Fibroblast of lung (primary cell): Measurements from ENCODE around the gene LANCL1. TPM values are rescaled to one million over a fixed set of nuclear protein-coding genes. Genes with fewer than 3 reads are reported as not detected.

Experiments
- DNase-seq, 2 donors: peaks; one replicate each; pipeline versions ENCODE4 v3.0.0 to v3.0.0-alpha.2; 2010; ENCODE audit warnings: low read depth in 2 of 2
- H2AFZ ChIP-seq: 2 replicates; pipeline ENCODE4 v1.5.1; 2012; ENCODE audit warnings: low read length, control low read depth, inconsistent platforms
- H3K27ac ChIP-seq: 2 replicates; pipeline ENCODE4 v1.5.1; 2011; ENCODE audit warnings: low read length, control low read depth; ENCODE audit not compliant: insufficient read depth
- H3K27me3 ChIP-seq: 2 replicates; pipeline ENCODE4 v1.5.1; 2011; ENCODE audit warnings: mild to moderate bottlenecking, low read length; ENCODE audit not compliant: control insufficient read depth, insufficient read depth
- H3K36me3 ChIP-seq: 2 replicates; pipeline ENCODE4 v1.5.1; 2011; ENCODE audit warnings: low read length; ENCODE audit not compliant: control insufficient read depth, insufficient read depth
- H3K4me1 ChIP-seq: 2 replicates; pipeline ENCODE4 v1.5.1; 2011; ENCODE audit warnings: low read length; ENCODE audit not compliant: control insufficient read depth, insufficient read depth; ENCODE audit errors: extremely low read depth
- H3K4me2 ChIP-seq: 2 replicates; pipeline ENCODE4 v1.5.1; 2011; ENCODE audit warnings: low read length, control low read depth; ENCODE audit not compliant: insufficient read depth; ENCODE audit errors: extremely low read depth
- H3K4me3 ChIP-seq, 4 experiments: fragments of 200-600 bp in 1 of 4; sonication (generic) in 1 of 4; replicated peaks in 1 of 4; 2 replicates each; pipeline ENCODE4 v1.5.1; 2011 to 2016; ENCODE audit warnings: low read length in 4 of 4, low read depth in 3 of 4, mild to moderate bottlenecking in 3 of 4, control low read depth in 2 of 4, inconsistent platforms in 1 of 4, mixed read lengths in 1 of 4; ENCODE audit not compliant: insufficient read depth in 1 of 4; ENCODE audit errors: control extremely low read depth in 1 of 4
- H3K79me2 ChIP-seq: 2 replicates; pipeline ENCODE4 v1.5.1; 2012; ENCODE audit warnings: mild to moderate bottlenecking, low read length, inconsistent platforms; ENCODE audit not compliant: control insufficient read depth, insufficient read depth
- H3K9ac ChIP-seq: 2 replicates; pipeline ENCODE4 v1.5.1; 2011; ENCODE audit warnings: mild to moderate bottlenecking, low read length, control low read depth; ENCODE audit not compliant: insufficient read depth
- H3K9me3 ChIP-seq: 2 replicates; pipeline ENCODE4 v1.5.1; 2012; ENCODE audit warnings: low read depth, low read length; ENCODE audit not compliant: control insufficient read depth, insufficient read depth
- H4K20me1 ChIP-seq: 2 replicates; pipeline ENCODE4 v1.5.1; 2011; ENCODE audit warnings: low read length; ENCODE audit not compliant: control insufficient read depth, insufficient read depth; ENCODE audit errors: extremely low read depth
- EZH2 ChIP-seq: IDR thresholded peaks from 2 replicates; pipeline ENCODE4 v1.5.1; 2012; ENCODE audit warnings: low read length, control low read depth, mild to moderate bottlenecking; ENCODE audit errors: missing control alignments
- polyA plus RNA-seq, 2 donors: library from polyadenylated mRNA; depleted of rRNA in 1 of 2; stranded (reverse) in 1 of 2; unstranded in 1 of 2; fragments of >200 nt; gene quantifications; 2 replicates each; pipeline ENCODE4 v1.2.1, GENCODE V29; 2011 to 2012; ENCODE audit warnings: missing spikeins in 1 of 2
- total RNA-seq: library from RNA; depleted of rRNA; stranded (reverse); fragments of >200 nt; gene quantifications from 2 replicates; pipeline ENCODE4 v1.2.1, GENCODE V29; 2014
- TF ChIP-seq, protein P1 (sequence below), 2 donors: IDR thresholded peaks in 1 of 2; conservative IDR thresholded peaks in 1 of 2; 1 replicate in 1 of 2; 2 replicates in 1 of 2; pipeline ENCODE4 v1.5.1; 2011 to 2012; ENCODE audit warnings: low read length in 2 of 2, control low read depth in 1 of 2, inconsistent platforms in 1 of 2, low read depth in 1 of 2, mild to moderate bottlenecking in 1 of 2

Gene LANCL1
- total and polyA plus RNA-seq, 2 donors (not counting 1 experiment from before 2014, with no cell fraction given): 56.1 to 71.8 TPM

DNA sequence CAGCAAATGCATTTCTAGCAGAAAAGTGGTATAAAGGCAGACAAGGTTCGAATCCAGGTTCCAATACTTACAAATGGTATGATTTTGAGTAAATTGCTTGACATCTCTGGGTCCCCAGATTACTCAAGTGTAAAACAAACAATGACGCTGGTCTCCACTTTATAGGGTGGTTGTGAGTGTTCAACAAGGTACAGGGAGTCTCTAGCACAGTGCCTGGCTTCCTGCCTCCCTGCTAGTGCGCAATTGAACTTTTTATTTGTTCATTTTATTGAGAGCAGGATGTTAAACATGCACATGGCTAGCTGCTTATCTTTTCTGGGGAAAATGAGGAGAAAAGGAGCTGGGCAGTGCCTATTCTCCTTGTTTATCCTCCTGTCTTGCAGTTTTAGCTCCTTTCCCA lies 86.7 kb downstream of the LANCL1 start:
- Histone ChIP-seq H3K9me3 (no peaks in the 10 kb centered on the region), H3K4me2 (no peak overlapping the region), H3K27me3 (no peaks in the 10 kb centered on the region), H3K4me1 (no peaks in the 10 kb centered on the region), H3K27ac (no peak overlapping the region), H3K4me3 (no peak overlapping the region), H3K36me3 (no peaks in the 10 kb centered on the region), H3K79me2 (no peaks in the 10 kb centered on the region), H2AFZ (no peak overlapping the region), H3K9ac (no peak overlapping the region), H4K20me1 (no peaks in the 10 kb centered on the region)
- no peak for DNase-seq
- TF ChIP-seq, protein P1, sequence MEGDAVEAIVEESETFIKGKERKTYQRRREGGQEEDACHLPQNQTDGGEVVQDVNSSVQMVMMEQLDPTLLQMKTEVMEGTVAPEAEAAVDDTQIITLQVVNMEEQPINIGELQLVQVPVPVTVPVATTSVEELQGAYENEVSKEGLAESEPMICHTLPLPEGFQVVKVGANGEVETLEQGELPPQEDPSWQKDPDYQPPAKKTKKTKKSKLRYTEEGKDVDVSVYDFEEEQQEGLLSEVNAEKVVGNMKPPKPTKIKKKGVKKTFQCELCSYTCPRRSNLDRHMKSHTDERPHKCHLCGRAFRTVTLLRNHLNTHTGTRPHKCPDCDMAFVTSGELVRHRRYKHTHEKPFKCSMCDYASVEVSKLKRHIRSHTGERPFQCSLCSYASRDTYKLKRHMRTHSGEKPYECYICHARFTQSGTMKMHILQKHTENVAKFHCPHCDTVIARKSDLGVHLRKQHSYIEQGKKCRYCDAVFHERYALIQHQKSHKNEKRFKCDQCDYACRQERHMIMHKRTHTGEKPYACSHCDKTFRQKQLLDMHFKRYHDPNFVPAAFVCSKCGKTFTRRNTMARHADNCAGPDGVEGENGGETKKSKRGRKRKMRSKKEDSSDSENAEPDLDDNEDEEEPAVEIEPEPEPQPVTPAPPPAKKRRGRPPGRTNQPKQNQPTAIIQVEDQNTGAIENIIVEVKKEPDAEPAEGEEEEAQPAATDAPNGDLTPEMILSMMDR (conservative IDR thresholded peaks at IDR 0.05 in 1 of 2, IDR thresholded peaks at IDR 0.05 in 1 of 2; ENCODE audit: low read depth in 1 of 2, low read length in 2 of 2): no peak
- no peak for TF ChIP-seq EZH2

DNA sequence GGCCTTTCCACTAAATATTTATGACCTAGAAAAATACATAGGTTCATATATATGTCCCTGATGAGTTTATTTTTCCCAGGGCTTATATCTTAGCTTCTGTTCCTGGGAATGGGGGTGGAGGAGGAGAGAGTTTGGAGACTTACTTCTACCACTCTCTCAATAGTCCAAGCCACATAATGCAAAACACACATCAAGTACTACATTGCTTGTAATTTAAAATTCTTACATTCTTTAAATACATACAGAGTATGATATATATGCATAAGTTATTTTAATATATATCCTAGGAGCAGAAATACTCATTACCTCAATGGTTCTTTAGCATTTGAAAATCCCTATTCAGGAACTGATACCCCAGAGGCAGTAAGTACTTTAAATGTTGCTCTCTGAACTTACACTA lies 88.4 kb downstream of the LANCL1 start:
- no peaks in the 10 kb centered on the region for H3K4me1 ChIP-seq
- H3K9me3 ChIP-seq: no peaks in the 10 kb centered on the region
- no peak overlapping the region for H2AFZ ChIP-seq
- no peak overlapping the region for H3K4me3 ChIP-seq
- H3K27ac ChIP-seq: no peak overlapping the region
- no peak overlapping the region for H3K9ac ChIP-seq
- H3K4me2 ChIP-seq: no peak overlapping the region
- no peak for DNase-seq
- no peaks in the 10 kb centered on the region for H3K79me2 ChIP-seq
- H4K20me1 ChIP-seq: no peaks in the 10 kb centered on the region
- no peaks in the 10 kb centered on the region for H3K27me3 ChIP-seq
- no peaks in the 10 kb centered on the region for H3K36me3 ChIP-seq
- TF ChIP-seq, protein P1 (conservative IDR thresholded peaks at IDR 0.05 in 1 of 2, IDR thresholded peaks at IDR 0.05 in 1 of 2; ENCODE audit: low read depth in 1 of 2, low read length in 2 of 2): no peak
- no peak for TF ChIP-seq EZH2

DNA sequence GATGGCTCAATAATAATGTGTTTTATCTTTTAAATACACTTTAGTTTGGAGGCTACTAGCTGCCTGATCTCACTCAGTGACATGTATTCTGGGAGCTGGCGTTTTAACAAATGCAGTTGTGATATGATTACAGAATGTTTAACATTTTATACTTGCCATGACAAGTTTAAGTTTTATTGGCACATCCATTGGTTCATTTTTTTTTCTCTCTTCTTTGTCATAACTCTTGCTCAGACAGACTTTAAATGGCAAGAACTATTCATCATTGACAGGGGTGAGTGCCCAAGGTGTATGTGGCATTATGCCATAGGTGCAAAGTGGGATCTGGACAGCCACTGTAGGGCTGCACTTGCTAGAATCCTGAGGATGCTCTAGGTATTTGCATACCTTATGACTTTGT lies 89.5 kb downstream of the LANCL1 start:
- no peaks in the 10 kb centered on the region for H3K79me2 ChIP-seq
- no peak overlapping the region for H2AFZ ChIP-seq
- no peak overlapping the region for H3K4me3 ChIP-seq

More for the DNA sequence above, 89.5 kb downstream of the LANCL1 start:
- Histone ChIP-seq H3K27ac (no peak overlapping the region), H3K27me3 (no peaks in the 10 kb centered on the region), H3K9ac (no peak overlapping the region), H3K4me1 (no peaks in the 10 kb centered on the region), H3K36me3 (no peaks in the 10 kb centered on the region), H4K20me1 (no peaks in the 10 kb centered on the region), H3K4me2 (no peak overlapping the region), H3K9me3 (no peaks in the 10 kb centered on the region)
- no peak for DNase-seq
- TF ChIP-seq, protein P1 (conservative IDR thresholded peaks at IDR 0.05 in 1 of 2, IDR thresholded peaks at IDR 0.05 in 1 of 2; ENCODE audit: low read depth in 1 of 2, low read length in 2 of 2): no peak
- TF ChIP-seq EZH2: no peak

Other genes starting within 250 kb of the LANCL1 start
- gene MYL1, start 161.6 kb downstream of the LANCL1 start, total RNA-seq: not detected in 2 replicates
- gene MYL1, start 161.6 kb downstream of the LANCL1 start, polyA plus RNA-seq: not detected in 2 replicates
- 25.7 and 27.4 TPM in 2 replicates for gene CPS1, start 79.8 kb upstream of the LANCL1 start, total RNA-seq
- 10.8 and 25.7 TPM in 2 replicates for gene CPS1, start 79.8 kb upstream of the LANCL1 start, polyA plus RNA-seq